Smooth muscle cell (in vitro differentiated cells): Measurements from ENCODE around the gene LRRC2. TPM values are rescaled to one million over a fixed set of nuclear protein-coding genes. Genes with fewer than 3 reads are reported as not detected.

Source experiments
- DNase-seq: peaks from one replicate; lab custom pipeline; 2025; ENCODE audit not compliant: unreplicated experiment; lab: John Stamatoyannopoulos, UW
- H2AFZ ChIP-seq: fragments of 200-600 bp; sonication (generic); 2 replicates; pipeline ENCODE4 v1.6.0; 2016; ENCODE audit warnings: antibody characterized with exemption, low read depth, mild to moderate bottlenecking
- H3F3A ChIP-seq: fragments of 200-600 bp; sonication (generic); 2 replicates; pipeline ENCODE4 v1.6.0; 2017; ENCODE audit warnings: antibody characterized with exemption, low read depth
- H3K27ac ChIP-seq: fragments of 200-600 bp; sonication (generic); 2 replicates; pipeline ENCODE4 v1.5.1; 2016; ENCODE audit warnings: low read depth, mild to moderate bottlenecking
- H3K27me3 ChIP-seq: fragments of 200-600 bp; sonication (generic); 2 replicates; pipeline ENCODE4 v1.6.1; 2016; ENCODE audit warnings: low read depth, mild to moderate bottlenecking
- H3K36me3 ChIP-seq: fragments of 200-600 bp; sonication (generic); 2 replicates; pipeline ENCODE4 v1.5.1; 2016; ENCODE audit warnings: low read depth
- H3K4me1 ChIP-seq: fragments of 200-600 bp; sonication (generic); 2 replicates; pipeline ENCODE4 v1.5.1; 2016; ENCODE audit warnings: low read depth
- H3K4me2 ChIP-seq: fragments of 200-600 bp; sonication (generic); 2 replicates; pipeline ENCODE4 v1.6.0; 2016; ENCODE audit warnings: mild to moderate bottlenecking
- H3K4me3 ChIP-seq: fragments of 200-600 bp; sonication (generic); 2 replicates; pipeline ENCODE4 v1.5.1; 2016; ENCODE audit warnings: mild to moderate bottlenecking
- H3K79me2 ChIP-seq: fragments of 200-600 bp; sonication (generic); 2 replicates; pipeline ENCODE4 v1.6.0; 2016; ENCODE audit warnings: low read depth, mild to moderate bottlenecking
- H3K9ac ChIP-seq: fragments of 200-600 bp; sonication (generic); 2 replicates; pipeline ENCODE4 v1.6.0; 2016; ENCODE audit warnings: low read depth
- H3K9me3 ChIP-seq: fragments of 200-600 bp; sonication (generic); replicated peaks from 2 replicates; pipeline ENCODE4 v1.5.1; 2016; ENCODE audit warnings: low read depth
- H4K20me1 ChIP-seq: fragments of 200-600 bp; sonication (generic); 2 replicates; pipeline ENCODE4 v1.6.0; 2016; ENCODE audit warnings: low read depth
- WGBS: methylation state at CpG from one replicate; pipeline ENCODE4 v1.1.7; 2016; ENCODE audit warnings: low lambda C conversion rate; 5-methylcytosine and 5-hydroxymethylcytosine counted together
- polyA plus RNA-seq: library from polyadenylated mRNA; unstranded; fragments of >200 nt; fragmentation: Nextera tagmentation; extraction: Ambion mirVana; gene quantifications from 2 replicates; pipeline ENCODE4 v1.2.1, GENCODE V29; 2016
- total RNA-seq: library from RNA; depleted of rRNA; stranded (reverse); fragments of >200 nt; gene quantifications from 2 replicates; pipeline ENCODE4 v1.2.3, GENCODE V29; 2014
- TF ChIP-seq, protein P1 (sequence below): fragments of 200-600 bp; sonication (generic); IDR thresholded peaks from 2 replicates; pipeline ENCODE4 v1.5.1; 2017; ENCODE audit warnings: borderline replicate concordance, mild to moderate bottlenecking, antibody characterized with exemption; ENCODE audit not compliant: insufficient read depth, poor library complexity, severe bottlenecking

LRRC2 gene
- total and polyA plus RNA-seq, 2 experiments from 2014 or later = 2.0 to 2.7 TPM

DNA sequence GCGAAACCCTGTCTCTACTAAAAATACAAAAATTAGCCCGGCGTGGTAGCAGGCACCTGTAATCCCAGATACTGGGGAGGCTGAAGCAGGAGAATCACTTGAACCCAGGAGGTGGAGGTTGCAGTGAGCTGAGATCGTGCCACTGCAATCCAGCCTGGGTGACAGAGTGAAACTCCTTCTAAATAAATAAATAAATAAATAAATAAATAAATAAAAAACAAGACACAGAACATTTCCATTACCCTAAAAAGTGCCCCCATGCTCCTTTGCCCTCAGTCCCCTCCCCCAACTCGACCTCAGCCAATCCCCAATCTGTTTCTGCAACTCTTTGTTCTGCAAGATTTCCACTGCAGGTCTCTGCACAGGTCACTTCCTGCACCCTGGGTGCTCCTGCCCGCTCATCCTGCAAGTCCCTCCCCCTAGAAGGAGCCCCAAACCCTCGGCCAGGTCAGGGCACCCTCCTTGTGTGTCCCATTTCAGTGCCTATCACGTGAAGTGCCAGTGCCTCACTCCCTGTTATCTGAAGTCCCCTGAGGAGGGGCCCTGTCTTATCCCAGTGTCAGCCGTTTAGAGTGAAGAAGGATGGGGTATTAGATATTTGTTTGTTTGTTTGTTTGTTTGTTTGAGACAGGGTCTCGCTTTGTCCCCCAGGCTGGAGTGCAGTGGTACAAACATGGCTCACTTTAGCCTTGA is 47.4 kb upstream of the LRRC2 start:
- Histone ChIP-seq H3K4me3 (no peak overlapping the region), H2AFZ (no peak overlapping the region), H3K9me3 (no peaks in the 10 kb centered on the region), H3K79me2 (no peaks in the 10 kb centered on the region), H3K36me3 (no peaks in the 10 kb centered on the region), H3K27me3 (peaks cover 3% of the 10 kb centered on the region), H3K4me2 (no peak overlapping the region), H4K20me1 (no peaks in the 10 kb centered on the region), H3K27ac (no peak overlapping the region), H3K4me1 (no peaks in the 10 kb centered on the region), H3F3A (no peaks in the 10 kb centered on the region), H3K9ac (no peak overlapping the region)
- no peak for DNase-seq
- TF ChIP-seq, protein P1, sequence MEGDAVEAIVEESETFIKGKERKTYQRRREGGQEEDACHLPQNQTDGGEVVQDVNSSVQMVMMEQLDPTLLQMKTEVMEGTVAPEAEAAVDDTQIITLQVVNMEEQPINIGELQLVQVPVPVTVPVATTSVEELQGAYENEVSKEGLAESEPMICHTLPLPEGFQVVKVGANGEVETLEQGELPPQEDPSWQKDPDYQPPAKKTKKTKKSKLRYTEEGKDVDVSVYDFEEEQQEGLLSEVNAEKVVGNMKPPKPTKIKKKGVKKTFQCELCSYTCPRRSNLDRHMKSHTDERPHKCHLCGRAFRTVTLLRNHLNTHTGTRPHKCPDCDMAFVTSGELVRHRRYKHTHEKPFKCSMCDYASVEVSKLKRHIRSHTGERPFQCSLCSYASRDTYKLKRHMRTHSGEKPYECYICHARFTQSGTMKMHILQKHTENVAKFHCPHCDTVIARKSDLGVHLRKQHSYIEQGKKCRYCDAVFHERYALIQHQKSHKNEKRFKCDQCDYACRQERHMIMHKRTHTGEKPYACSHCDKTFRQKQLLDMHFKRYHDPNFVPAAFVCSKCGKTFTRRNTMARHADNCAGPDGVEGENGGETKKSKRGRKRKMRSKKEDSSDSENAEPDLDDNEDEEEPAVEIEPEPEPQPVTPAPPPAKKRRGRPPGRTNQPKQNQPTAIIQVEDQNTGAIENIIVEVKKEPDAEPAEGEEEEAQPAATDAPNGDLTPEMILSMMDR = no peak
- 83% methylated on average over 10 of the region's 10 CpGs for WGBS

DNA sequence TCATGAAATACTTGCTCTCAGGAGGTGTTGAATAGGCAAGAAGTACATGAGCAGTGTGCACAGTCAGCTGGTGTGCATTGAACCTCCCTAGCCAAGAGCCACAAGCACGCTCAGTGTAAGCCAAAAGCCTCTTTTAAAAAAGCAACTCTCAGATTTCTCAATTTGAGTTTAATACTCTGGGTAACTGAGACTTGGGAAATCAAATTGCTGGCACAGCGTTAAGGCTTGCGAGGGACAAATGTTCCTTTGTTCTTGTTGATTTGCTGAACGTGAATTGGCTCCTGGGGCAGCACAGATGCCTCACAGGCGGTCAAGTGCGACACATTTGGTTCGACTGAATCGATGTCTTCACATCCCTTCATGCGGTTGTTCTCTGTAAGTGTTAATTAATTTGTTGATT is 46.2 kb upstream of the LRRC2 start, which contains the start of gene FAM240A:
TSS of gene FAM240A (plus strand) at position 202 of the 400 bp plus-strand sequence. CDS start at position 361, 159 bp downstream.
- Histone ChIP-seq H3K27ac (no peak within 1 kb of the TSS), H3K36me3 (no peaks in the 10 kb centered on the region), H3K9ac (no peak within 1 kb of the TSS), H3K79me2 (no peaks in the 10 kb centered on the region), H4K20me1 (no peaks in the 10 kb centered on the region), H3K27me3 (peaks cover 3% of the 10 kb centered on the region), H3K4me2 (no peak within 1 kb of the TSS), H3K9me3 (no peaks in the 10 kb centered on the region), H3K4me3 (no peak within 1 kb of the TSS), H3K4me1 (no peaks in the 10 kb centered on the region), H2AFZ (no peak within 1 kb of the TSS), H3F3A (no peaks in the 10 kb centered on the region)
- no peak for DNase-seq
- 87% methylated on average over 9 of the region's 9 CpGs for WGBS
- TF ChIP-seq, protein P1 = no peak

DNA sequence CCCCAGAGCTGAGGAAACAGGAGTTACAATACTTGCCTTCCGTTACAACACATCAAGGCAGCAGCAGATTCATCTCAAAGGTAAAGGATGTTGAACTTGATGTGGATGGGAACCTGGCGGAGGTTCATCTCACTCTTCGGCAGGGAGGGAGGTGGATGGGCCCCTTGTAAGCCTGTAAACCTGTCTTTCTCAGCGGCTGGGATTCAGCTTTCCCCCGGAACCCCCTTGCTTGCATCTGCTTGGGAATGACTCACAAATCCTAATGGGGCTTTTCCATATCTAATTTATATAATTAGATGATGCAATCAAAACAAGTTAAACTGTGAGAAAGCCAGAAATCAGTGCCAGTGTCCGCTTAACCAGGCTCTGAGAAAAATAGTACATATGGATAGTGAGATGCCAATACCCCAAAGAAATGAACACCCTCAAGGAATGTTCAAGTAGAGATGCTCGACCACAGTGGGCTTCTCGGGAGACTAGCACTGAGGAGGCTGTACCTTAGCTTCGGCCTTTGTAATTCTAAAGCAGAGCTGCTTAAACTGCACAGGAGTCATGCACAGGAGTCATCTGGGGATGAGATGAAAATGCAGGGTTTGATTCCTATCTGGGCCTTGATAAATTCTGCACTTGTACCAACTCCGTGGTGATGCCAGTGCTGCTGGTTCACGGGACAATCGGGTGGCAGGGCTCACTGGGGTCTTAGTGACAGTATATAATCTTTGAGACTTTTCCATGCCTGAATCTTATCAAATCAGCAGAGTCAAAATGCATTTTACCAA is 44.0 kb upstream of the LRRC2 start:
- Histone ChIP-seq H3K79me2 (no peaks in the 10 kb centered on the region), H3F3A (no peaks in the 10 kb centered on the region), H3K4me3 (no peak overlapping the region), H2AFZ (no peak overlapping the region), H3K27me3 (no peaks in the 10 kb centered on the region), H4K20me1 (no peaks in the 10 kb centered on the region), H3K27ac (no peak overlapping the region), H3K4me2 (no peak overlapping the region), H3K36me3 (no peaks in the 10 kb centered on the region), H3K9ac (no peak overlapping the region), H3K9me3 (no peaks in the 10 kb centered on the region), H3K4me1 (no peaks in the 10 kb centered on the region)
- WGBS = 85% methylated on average over 12 of the region's 12 CpGs
- TF ChIP-seq, protein P1 = no peak
- no peak for DNase-seq
